Measurements from ENCODE around the gene SANBR.

The SANBR gene

GRCh38 chr2:61065714-61066709, at the start of gene SANBR:
Gene SANBR (plus strand): TSS chr2:61065871. CDS start chr2:61070351, 4,480 bp downstream.
- Histone ChIP-seq H3K9me3 (ENCODE audit: control insufficient read depth, low read length) (no peaks in the 10 kb centered on the region), H3K4me3 (ENCODE audit: low read length) (peak within 1 kb of the TSS; percentile 91), H3K4me1 (ENCODE audit: control insufficient read depth, insufficient read depth, low read length) (peaks cover 11% of the 10 kb centered on the region), H3K36me3 (ENCODE audit: control insufficient read depth, insufficient read depth, low read length, severe bottlenecking) (peaks cover 4% of the 10 kb centered on the region), H3K27me3 (replicated peaks; ENCODE audit: control insufficient read depth, insufficient read depth, low read length) (no peaks in the 10 kb centered on the region), H3K9ac (ENCODE audit: low read length) (peak within 1 kb of the TSS; percentile 91)
- peak; percentile 95 for DNase-seq (ENCODE audit: low read depth)

GRCh38 chr2:61015976-61016375, 49.7 kb upstream of the SANBR start:
- H3K36me3 ChIP-seq (ENCODE audit: control insufficient read depth, insufficient read depth, low read length, severe bottlenecking), result no peaks in the 10 kb centered on the region
- peak overlapping the region; percentile 94 for H3K9ac ChIP-seq (ENCODE audit: low read length)
- no peaks in the 10 kb centered on the region for H3K27me3 ChIP-seq (replicated peaks; ENCODE audit: control insufficient read depth, insufficient read depth, low read length)
- H3K4me1 ChIP-seq (ENCODE audit: control insufficient read depth, insufficient read depth, low read length), result peaks cover 44% of the 10 kb centered on the region
- no peaks in the 10 kb centered on the region for H3K9me3 ChIP-seq (ENCODE audit: control insufficient read depth, low read length)
- no peak for DNase-seq (ENCODE audit: low read depth)
- H3K4me3 ChIP-seq (ENCODE audit: low read length), result peak overlapping the region; percentile 99

GRCh38 chr2:61016392-61017002, 49.2 kb upstream of the SANBR start:
- Histone ChIP-seq H3K9me3 (ENCODE audit: control insufficient read depth, low read length) (no peaks in the 10 kb centered on the region), H3K9ac (ENCODE audit: low read length) (peak overlapping the region; percentile 94), H3K4me3 (ENCODE audit: low read length) (peak overlapping the region; percentile 99), H3K36me3 (ENCODE audit: control insufficient read depth, insufficient read depth, low read length, severe bottlenecking) (no peaks in the 10 kb centered on the region), H3K4me1 (ENCODE audit: control insufficient read depth, insufficient read depth, low read length) (peaks cover 42% of the 10 kb centered on the region), H3K27me3 (replicated peaks; ENCODE audit: control insufficient read depth, insufficient read depth, low read length) (no peaks in the 10 kb centered on the region)
- peak; percentile 20 for DNase-seq (ENCODE audit: low read depth)

- Histone ChIP-seq H3K4me1 (ENCODE audit: control insufficient read depth, insufficient read depth, low read length) (peaks cover 36% of the 10 kb centered on the region), H3K27me3 (replicated peaks; ENCODE audit: control insufficient read depth, insufficient read depth, low read length) (no peaks in the 10 kb centered on the region), H3K36me3 (ENCODE audit: control insufficient read depth, insufficient read depth, low read length, severe bottlenecking) (no peaks in the 10 kb centered on the region), H3K4me3 (ENCODE audit: low read length) (peak overlapping the region; percentile 99), H3K9ac (ENCODE audit: low read length) (peak overlapping the region; percentile 94), H3K9me3 (ENCODE audit: control insufficient read depth, low read length) (no peaks in the 10 kb centered on the region)
- peak; percentile 91 for DNase-seq (ENCODE audit: low read depth)
These were observed 48.6 kb upstream of the SANBR start for GRCh38 chr2:61017003-61017555.

GRCh38 chr2:61017556-61018317, 47.9 kb upstream of the SANBR start, which contains the start of the genes PEX13 and PUS10:
Gene PEX13 (plus strand): TSS chr2:61017720. CDS start chr2:61017760, 40 bp downstream.
Gene PUS10 (minus strand): TSS chr2:61018255. CDS start chr2:61011890, 6,365 bp downstream.
- peak; percentile 88 for DNase-seq (ENCODE audit: low read depth)
- H3K4me3 ChIP-seq (ENCODE audit: low read length), result peak within 1 kb of the TSS; percentile 99
- H3K9ac ChIP-seq (ENCODE audit: low read length), result peak within 1 kb of the TSS; percentile 94
- no peaks in the 10 kb centered on the region for H3K27me3 ChIP-seq (replicated peaks; ENCODE audit: control insufficient read depth, insufficient read depth, low read length)
- no peaks in the 10 kb centered on the region for H3K36me3 ChIP-seq (ENCODE audit: control insufficient read depth, insufficient read depth, low read length, severe bottlenecking)
- H3K4me1 ChIP-seq (ENCODE audit: control insufficient read depth, insufficient read depth, low read length), result peaks cover 33% of the 10 kb centered on the region
- H3K9me3 ChIP-seq (ENCODE audit: control insufficient read depth, low read length), result no peaks in the 10 kb centered on the region

- Histone ChIP-seq H3K9ac (ENCODE audit: low read length) (peak overlapping the region; percentile 94), H3K4me3 (ENCODE audit: low read length) (peak overlapping the region; percentile 99), H3K4me1 (ENCODE audit: control insufficient read depth, insufficient read depth, low read length) (peaks cover 33% of the 10 kb centered on the region), H3K36me3 (ENCODE audit: control insufficient read depth, insufficient read depth, low read length, severe bottlenecking) (no peaks in the 10 kb centered on the region), H3K27me3 (replicated peaks; ENCODE audit: control insufficient read depth, insufficient read depth, low read length) (no peaks in the 10 kb centered on the region), H3K9me3 (ENCODE audit: control insufficient read depth, low read length) (no peaks in the 10 kb centered on the region)
- no peak for DNase-seq (ENCODE audit: low read depth)
These were observed 47.3 kb upstream of the SANBR start for GRCh38 chr2:61018318-61018755.

- peak overlapping the region; percentile 94 for H3K9ac ChIP-seq (ENCODE audit: low read length)
- H3K27me3 ChIP-seq (replicated peaks; ENCODE audit: control insufficient read depth, insufficient read depth, low read length), result no peaks in the 10 kb centered on the region
- no peak for DNase-seq (ENCODE audit: low read depth)
- no peaks in the 10 kb centered on the region for H3K9me3 ChIP-seq (ENCODE audit: control insufficient read depth, low read length)
- peak overlapping the region; percentile 99 for H3K4me3 ChIP-seq (ENCODE audit: low read length)
- no peaks in the 10 kb centered on the region for H3K36me3 ChIP-seq (ENCODE audit: control insufficient read depth, insufficient read depth, low read length, severe bottlenecking)
- H3K4me1 ChIP-seq (ENCODE audit: control insufficient read depth, insufficient read depth, low read length), result peaks cover 33% of the 10 kb centered on the region
These were observed 46.9 kb upstream of the SANBR start for GRCh38 chr2:61018798-61019197.

- Histone ChIP-seq H3K27me3 (replicated peaks; ENCODE audit: control insufficient read depth, insufficient read depth, low read length) (no peaks in the 10 kb centered on the region), H3K9me3 (ENCODE audit: control insufficient read depth, low read length) (no peaks in the 10 kb centered on the region), H3K9ac (ENCODE audit: low read length) (no peak overlapping the region), H3K4me1 (ENCODE audit: control insufficient read depth, insufficient read depth, low read length) (peaks cover 16% of the 10 kb centered on the region), H3K36me3 (ENCODE audit: control insufficient read depth, insufficient read depth, low read length, severe bottlenecking) (no peaks in the 10 kb centered on the region), H3K4me3 (ENCODE audit: low read length) (no peak overlapping the region)
- no peak for DNase-seq (ENCODE audit: low read depth)
These were observed 44.4 kb upstream of the SANBR start for GRCh38 chr2:61021228-61021660.

- H3K4me1 ChIP-seq (ENCODE audit: control insufficient read depth, insufficient read depth, low read length), result peaks cover 8% of the 10 kb centered on the region
- DNase-seq (ENCODE audit: low read depth), result no peak
- H3K9me3 ChIP-seq (ENCODE audit: control insufficient read depth, low read length), result no peaks in the 10 kb centered on the region
- no peaks in the 10 kb centered on the region for H3K27me3 ChIP-seq (replicated peaks; ENCODE audit: control insufficient read depth, insufficient read depth, low read length)
- H3K36me3 ChIP-seq (ENCODE audit: control insufficient read depth, insufficient read depth, low read length, severe bottlenecking), result no peaks in the 10 kb centered on the region
- no peak overlapping the region for H3K9ac ChIP-seq (ENCODE audit: low read length)
- H3K4me3 ChIP-seq (ENCODE audit: low read length), result no peak overlapping the region
These were observed 42.0 kb upstream of the SANBR start for GRCh38 chr2:61023670-61024069.

GRCh38 chr2:61029533-61029932, 36.1 kb upstream of the SANBR start:
- no peak for DNase-seq (ENCODE audit: low read depth)
- Histone ChIP-seq H3K36me3 (ENCODE audit: control insufficient read depth, insufficient read depth, low read length, severe bottlenecking) (peaks cover 32% of the 10 kb centered on the region), H3K4me3 (ENCODE audit: low read length) (no peak overlapping the region), H3K9me3 (ENCODE audit: control insufficient read depth, low read length) (no peaks in the 10 kb centered on the region), H3K27me3 (replicated peaks; ENCODE audit: control insufficient read depth, insufficient read depth, low read length) (no peaks in the 10 kb centered on the region), H3K9ac (ENCODE audit: low read length) (no peak overlapping the region), H3K4me1 (ENCODE audit: control insufficient read depth, insufficient read depth, low read length) (no peaks in the 10 kb centered on the region)
